Naive B cell (primary cell): ENCODE data around the gene AGRP. TPM values are rescaled to one million over a fixed set of nuclear protein-coding genes. Genes with fewer than 3 reads are reported as not detected.

Source experiments
- polyA plus RNA-seq, 6 donors: library from polyadenylated mRNA; unstranded; fragments of 300-500 nt; fragmentation: Illumina TruSeq; gene quantifications; one replicate each; pipeline ENCODE4 v1.2.3, GENCODE V29; 2021; ENCODE audit warnings: low read depth in 6 of 6

Gene AGRP
- polyA plus RNA-seq, 6 donors from 2014 or later = not detected

Other genes starting within 250 kb of the AGRP start
- gene FHOD1, start 236.1 kb downstream of the AGRP start, polyA plus RNA-seq = 1 to 10 TPM; 1.4 to 4.8 (median 2.3) TPM
- gene SLC9A5, start 234.6 kb downstream of the AGRP start, polyA plus RNA-seq = under 1 TPM in 4 of 6 donors, not detected in 2; 0.08 to 0.14 (median 0.10) TPM
- gene PLEKHG4, start 204.0 kb downstream of the AGRP start, polyA plus RNA-seq = 1 to 10 TPM in 1 of 6 donors, under 1 TPM in 4, not detected in 1; 0.13 to 6.0 (median 0.62) TPM
- gene KCTD19, start 156.8 kb downstream of the AGRP start, polyA plus RNA-seq = under 1 TPM in 1 of 6 donors, not detected in 5; 0.26 TPM
- gene LRRC36, start 156.7 kb downstream of the AGRP start, polyA plus RNA-seq = under 1 TPM in 1 of 6 donors, not detected in 5; 0.48 TPM
- gene TPPP3, start 90.0 kb downstream of the AGRP start, polyA plus RNA-seq = not detected
- gene ZDHHC1, start 67.1 kb downstream of the AGRP start, polyA plus RNA-seq = under 1 TPM in 3 of 6 donors, not detected in 3; 0.17 to 0.23 (median 0.21) TPM
- gene HSD11B2, start 52.4 kb downstream of the AGRP start, polyA plus RNA-seq = not detected
- 100 to 1,000 TPM; 136 to 255 (median 157) TPM for gene ATP6V0D1, start 2.4 kb downstream of the AGRP start, polyA plus RNA-seq
- gene RIPOR1, start 45.3 kb upstream of the AGRP start, polyA plus RNA-seq = 10 to 100 TPM in 5 of 6 donors, 1 to 10 TPM in 1; 3.4 to 34.5 (median 16.5) TPM
- gene CTCF, start 79.0 kb upstream of the AGRP start, polyA plus RNA-seq = 10 to 100 TPM; 40.2 to 93.3 (median 67.8) TPM
- gene CARMIL2, start 161.6 kb upstream of the AGRP start, polyA plus RNA-seq = 10 to 100 TPM in 4 of 6 donors, 1 to 10 TPM in 2; 9.4 to 23.2 (median 14.1) TPM
- 10 to 100 TPM; 31.3 to 52.8 (median 35.5) TPM for gene ACD, start 176.7 kb upstream of the AGRP start, polyA plus RNA-seq
- 10 to 100 TPM; 12.0 to 23.7 (median 16.1) TPM for gene PARD6A, start 177.4 kb upstream of the AGRP start, polyA plus RNA-seq
- 1 to 10 TPM in 5 of 6 donors, not detected in 1; 1.2 to 2.6 (median 2.2) TPM for gene ENKD1, start 183.2 kb upstream of the AGRP start, polyA plus RNA-seq
- 10 to 100 TPM; 10.3 to 12.5 (median 11.1) TPM for gene C16orf86, start 183.3 kb upstream of the AGRP start, polyA plus RNA-seq
- 10 to 100 TPM in 1 of 6 donors, 1 to 10 TPM in 5; 6.5 to 12.9 (median 8.4) TPM for gene GFOD2, start 235.8 kb upstream of the AGRP start, polyA plus RNA-seq